DMS 273 (cell line): ENCODE results near the gene CCDC154.
A peak's percentile ranks its signal among the peaks of the same experiment; 100 is the strongest.

ENCODE experiments used
- DNase-seq: peaks from one replicate; lab custom pipeline; 2025; ENCODE audit not compliant: unreplicated experiment; lab: John Stamatoyannopoulos, UW

The CCDC154 gene

GRCh38 chr16:1427473-1428461, 16.6 kb downstream of the CCDC154 start:
- no peak for DNase-seq

GRCh38 chr16:1426734-1427471, 17.5 kb downstream of the CCDC154 start:
- peak; percentile 43 for DNase-seq

GRCh38 chr16:1425616-1426370, 18.6 kb downstream of the CCDC154 start:
- DNase-seq, result no peak

- DNase-seq, result peak; percentile 39
These were observed 20.3 kb downstream of the CCDC154 start for GRCh38 chr16:1424028-1424427.

- no peak for DNase-seq
These were observed 22.3 kb downstream of the CCDC154 start for GRCh38 chr16:1422076-1422475.

- no peak for DNase-seq
These were observed 24.2 kb downstream of the CCDC154 start for GRCh38 chr16:1420111-1420539.

GRCh38 chr16:1416521-1416941, 27.8 kb downstream of the CCDC154 start:
- no peak for DNase-seq

GRCh38 chr16:1414532-1415260, 29.7 kb downstream of the CCDC154 start, which contains the start of gene UNKL:
Gene UNKL (minus strand): TSS chr16:1414704. CDS start chr16:1414691, 13 bp downstream.
- peak; percentile 79 for DNase-seq

GRCh38 chr16:1413684-1414531, 30.4 kb downstream of the CCDC154 start:
- peak; percentile 76 for DNase-seq

GRCh38 chr16:1412847-1413246, 31.5 kb downstream of the CCDC154 start:
- no peak for DNase-seq

GRCh38 chr16:1408171-1408837, 36.1 kb downstream of the CCDC154 start:
- peak; percentile 95 for DNase-seq

- peak; percentile 70 for DNase-seq
These were observed 36.6 kb downstream of the CCDC154 start for GRCh38 chr16:1407753-1408152.

- no peak for DNase-seq
These were observed 40.6 kb downstream of the CCDC154 start for GRCh38 chr16:1403733-1404132.

- no peak for DNase-seq
These were observed 41.3 kb downstream of the CCDC154 start for GRCh38 chr16:1403036-1403435.

GRCh38 chr16:1401758-1402154, 42.6 kb downstream of the CCDC154 start:
- no peak for DNase-seq

GRCh38 chr16:1401061-1401757, 43.1 kb downstream of the CCDC154 start:
- no peak for DNase-seq

- DNase-seq, result no peak
These were observed 45.4 kb downstream of the CCDC154 start for GRCh38 chr16:1398826-1399581.

- no peak for DNase-seq
These were observed 46.0 kb downstream of the CCDC154 start for GRCh38 chr16:1398351-1398750.
